Epithelial cell of esophagus (primary cell): ENCODE data around the gene UPK3BL2.
"Not testable (repeated sequence)": the region's sequence is repeated elsewhere in the genome, so short reads cannot be mapped to it uniquely, and the experiment has no call there.

ENCODE experiments used
- DNase-seq: peaks from one replicate; pipeline ENCODE4 v3.0.0; 2010; ENCODE audit warnings: low read depth
- H3K4me3 ChIP-seq: 2 replicates; pipeline ENCODE4 v1.5.1; 2011; ENCODE audit warnings: mild to moderate bottlenecking, low read length, control low read depth
- TF ChIP-seq, protein P1 (sequence below): IDR thresholded peaks from 2 replicates; pipeline ENCODE4 v1.5.1; 2011; ENCODE audit warnings: low read depth, mild to moderate bottlenecking, low read length, control low read depth, inconsistent platforms; ENCODE audit not compliant: insufficient read depth; ENCODE audit errors: missing control alignments

Gene UPK3BL2, protein sequence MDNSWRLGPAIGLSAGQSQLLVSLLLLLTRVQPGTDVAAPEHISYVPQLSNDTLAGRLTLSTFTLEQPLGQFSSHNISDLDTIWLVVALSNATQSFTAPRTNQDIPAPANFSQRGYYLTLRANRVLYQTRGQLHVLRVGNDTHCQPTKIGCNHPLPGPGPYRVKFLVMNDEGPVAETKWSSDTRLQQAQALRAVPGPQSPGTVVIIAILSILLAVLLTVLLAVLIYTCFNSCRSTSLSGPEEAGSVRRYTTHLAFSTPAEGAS

DNA sequence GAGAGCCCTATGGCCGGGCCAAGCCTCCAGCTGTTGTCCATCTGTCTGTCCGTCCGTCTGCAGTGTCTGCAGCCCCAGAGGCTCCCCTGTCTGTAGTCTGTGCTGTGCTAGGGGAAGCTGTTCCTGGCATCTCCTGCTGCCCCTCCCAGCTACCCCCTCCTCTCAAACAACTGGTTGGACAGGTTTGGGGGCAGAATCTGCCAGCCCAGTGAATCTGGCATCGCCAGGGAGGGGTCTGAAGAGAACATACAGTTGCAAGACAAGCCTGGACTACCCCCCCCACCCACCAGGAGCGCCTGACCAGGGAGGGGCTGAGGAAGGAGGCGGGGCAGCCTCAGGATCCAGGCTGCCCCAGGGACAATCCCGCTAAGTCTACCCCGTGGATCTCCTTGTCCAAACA lies at the start of gene UPK3BL2:
UPK3BL2 (minus strand) TSS at position 101 of the 400 bp plus-strand sequence; CDS start at position 41, 60 bp downstream.
- H3K4me3 ChIP-seq: peak within 1 kb of the TSS; percentile 29
- DNase-seq: not testable (repeated sequence)

DNA sequence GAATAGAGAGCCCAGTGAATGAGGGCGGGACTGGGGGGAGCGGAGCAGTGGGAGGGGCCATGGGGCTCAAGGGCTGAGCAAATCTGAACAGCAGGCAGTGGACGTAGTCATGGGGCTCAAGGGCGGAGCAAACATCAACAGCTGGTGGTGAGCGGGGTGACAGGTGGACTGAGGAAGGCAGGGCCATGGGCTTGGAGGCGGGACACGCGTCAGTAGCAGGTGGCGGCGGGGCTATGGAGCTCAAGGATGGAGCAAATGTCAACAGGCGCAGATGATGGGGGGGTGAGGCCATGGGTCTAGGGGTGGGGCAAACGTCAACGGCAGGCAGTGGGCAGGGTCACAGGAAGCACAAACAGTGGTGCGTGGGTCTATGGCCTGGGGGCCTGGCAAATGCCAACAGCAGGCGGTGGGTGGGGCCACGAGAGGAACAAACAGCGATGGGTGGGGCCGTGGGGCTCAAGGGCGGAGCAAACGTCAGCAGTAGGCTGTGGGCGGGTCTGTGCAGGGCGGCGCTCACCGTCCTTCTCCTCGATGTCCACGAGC lies 49.1 kb upstream of the UPK3BL2 start:
- not testable (repeated sequence) for H3K4me3 ChIP-seq, DNase-seq

DNA sequence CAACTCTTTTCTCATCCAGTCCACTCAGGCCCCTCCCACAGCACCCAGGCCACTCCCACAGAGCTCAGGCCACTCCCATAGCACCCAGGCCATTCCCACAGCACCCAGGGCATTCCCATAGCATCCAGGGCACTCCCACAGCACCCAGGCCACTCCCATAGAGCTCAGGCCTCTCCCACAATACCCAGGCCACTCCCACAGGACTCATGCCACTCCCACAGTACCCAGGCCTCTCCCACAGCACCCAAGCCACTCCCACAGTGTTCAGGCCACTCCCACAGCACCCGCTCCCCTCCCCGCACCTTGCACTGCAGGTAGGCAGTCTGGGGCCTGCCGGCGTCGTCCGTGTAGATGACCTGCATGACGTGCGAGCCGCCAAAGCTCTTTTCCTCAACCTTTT lies 46.4 kb upstream of the UPK3BL2 start:
- not testable (repeated sequence) for H3K4me3 ChIP-seq, DNase-seq

DNA sequence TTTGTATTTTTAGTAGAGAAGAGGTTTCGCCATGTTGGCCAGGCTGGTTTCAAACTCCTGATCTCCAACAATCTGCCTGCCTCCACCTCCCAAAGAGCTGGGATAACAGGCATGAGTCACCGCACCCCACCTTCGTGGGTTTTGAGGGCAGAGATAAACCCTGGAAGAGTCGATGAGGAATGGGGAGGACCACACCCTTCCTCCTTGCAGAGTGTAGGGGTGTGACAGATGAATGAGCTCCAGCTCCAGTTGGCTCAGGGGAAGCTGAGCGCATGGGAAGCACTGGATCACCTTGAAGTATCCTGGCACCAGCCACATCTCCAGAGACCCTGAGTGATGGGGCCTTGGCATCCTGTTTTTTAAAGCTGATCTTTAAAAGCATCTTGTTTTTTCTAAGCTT lies 40.0 kb upstream of the UPK3BL2 start:
- not testable (repeated sequence) for H3K4me3 ChIP-seq, DNase-seq

DNA sequence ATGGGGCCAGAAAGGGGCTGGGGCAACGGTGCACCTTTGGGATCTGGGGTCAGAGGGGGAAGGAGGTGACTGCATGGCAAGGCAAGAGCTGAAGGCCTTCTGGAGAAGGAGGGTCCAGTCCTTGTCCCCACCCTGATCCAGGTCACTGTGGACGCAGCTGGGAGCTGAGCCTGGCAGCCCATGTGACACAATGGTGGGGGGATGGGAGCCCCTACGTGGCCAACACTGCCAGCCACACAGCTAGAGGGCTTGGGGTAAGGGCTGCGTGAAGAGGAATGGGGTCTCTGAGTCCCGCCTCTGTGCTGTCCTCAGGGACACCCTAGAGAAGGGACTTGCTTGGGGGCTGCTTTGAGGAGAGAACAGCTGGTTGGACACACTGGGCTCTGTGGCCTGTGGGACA lies 38.2 kb upstream of the UPK3BL2 start:
- H3K4me3 ChIP-seq, DNase-seq: not testable (repeated sequence)

DNA sequence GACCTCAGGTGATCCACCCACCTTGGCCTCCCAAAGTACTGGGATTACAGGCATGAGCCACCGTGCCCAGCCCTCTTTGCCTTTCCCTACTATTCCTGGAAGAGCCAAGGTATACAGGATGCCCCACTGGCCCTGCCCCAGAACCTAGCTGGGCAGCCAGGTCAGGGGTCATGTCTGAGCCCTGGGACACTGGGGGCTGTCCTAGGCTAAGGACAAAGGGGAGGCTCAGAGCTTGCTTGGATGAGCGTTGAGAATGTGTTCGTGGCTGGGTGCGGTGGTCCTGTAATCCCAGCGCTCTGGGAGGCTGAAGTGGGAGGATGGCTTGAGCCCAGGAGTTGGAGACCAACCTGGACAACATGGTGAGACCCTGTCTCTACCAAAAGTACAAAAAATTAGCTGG lies 35.0 kb upstream of the UPK3BL2 start:
- DNase-seq, H3K4me3 ChIP-seq: not testable (repeated sequence)

DNA sequence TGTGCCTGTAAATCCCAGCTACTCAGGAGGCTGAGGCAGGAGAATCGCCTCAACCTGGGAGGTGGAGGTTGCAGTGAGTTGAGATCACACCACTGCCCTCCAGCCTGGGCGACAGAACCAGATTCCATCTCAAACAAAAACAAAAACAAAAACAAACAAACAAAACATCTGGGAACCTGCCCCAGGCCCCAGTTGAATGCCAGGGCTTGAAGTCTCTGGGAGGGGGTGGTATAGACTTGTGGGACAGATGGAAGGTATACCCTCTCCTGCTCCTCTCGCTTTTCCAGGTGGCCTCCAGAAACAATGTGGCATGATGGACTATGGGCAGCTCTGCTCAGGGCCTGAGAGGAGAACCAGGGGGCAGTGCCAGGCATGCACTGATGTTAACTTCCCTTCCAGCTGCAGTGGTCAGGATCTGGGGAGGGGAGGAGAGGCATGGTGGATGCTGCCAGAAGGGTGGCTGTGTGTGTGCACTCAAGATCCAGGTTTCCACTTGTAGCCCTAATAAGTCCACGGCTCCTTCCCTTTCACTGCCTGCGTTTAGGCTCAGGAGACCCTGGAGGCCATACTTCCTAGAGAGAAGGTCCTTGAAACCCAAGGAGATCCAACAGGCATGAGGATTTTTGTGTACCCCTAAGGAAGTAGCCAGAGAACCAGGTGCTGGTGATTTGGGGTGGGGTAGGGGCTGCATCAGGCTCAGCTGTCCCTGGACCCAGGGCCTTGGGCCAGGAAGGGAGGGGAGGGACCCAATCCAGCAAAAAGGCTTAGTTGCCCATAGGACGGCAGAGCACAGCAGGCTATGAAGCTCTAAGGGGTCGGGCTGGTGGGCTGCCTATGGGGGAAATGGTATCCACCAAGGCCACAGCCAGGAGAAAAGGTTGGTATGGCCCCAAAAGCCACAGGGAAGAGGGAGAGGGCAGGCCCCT lies 34.1 kb upstream of the UPK3BL2 start:
- not testable (repeated sequence) for H3K4me3 ChIP-seq, DNase-seq

DNA sequence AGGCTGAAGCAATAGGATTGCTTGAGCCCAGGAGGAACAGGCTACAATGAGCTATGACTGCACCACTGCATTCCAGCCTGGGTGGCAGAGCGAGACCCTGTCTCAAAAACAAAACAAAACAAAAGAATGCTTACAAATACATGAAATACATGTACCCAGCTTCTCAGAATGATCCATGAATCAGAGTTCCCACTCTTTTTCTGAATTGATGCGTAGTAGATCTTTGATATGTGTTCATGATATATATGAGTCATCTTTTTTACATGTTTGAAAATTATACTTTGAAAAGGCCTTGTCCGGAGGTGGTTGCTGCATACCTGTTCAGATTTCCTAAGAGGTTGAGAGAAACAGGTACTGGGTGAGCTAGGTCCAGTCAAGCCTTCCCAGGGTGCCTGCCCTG lies 32.9 kb upstream of the UPK3BL2 start:
- DNase-seq, H3K4me3 ChIP-seq: not testable (repeated sequence)

DNA sequence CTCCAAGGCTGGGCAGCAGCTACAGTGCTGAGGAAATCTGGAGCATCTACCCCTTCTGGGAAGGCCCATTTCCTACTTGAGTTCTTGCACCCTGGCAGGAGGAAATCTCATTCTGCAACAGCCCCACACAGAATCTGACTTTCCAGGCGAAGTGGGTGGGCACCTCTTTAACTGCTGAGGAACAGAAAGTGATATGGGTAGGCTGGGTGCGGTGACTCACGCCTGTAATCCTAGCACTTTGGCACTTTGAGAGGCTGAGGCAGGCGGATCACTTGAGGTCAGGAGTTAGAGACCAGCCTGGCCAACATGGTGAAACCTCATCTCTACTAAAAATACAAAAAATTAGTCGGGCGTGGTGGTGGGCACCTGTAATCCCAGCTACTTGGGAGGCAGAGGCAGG lies 31.1 kb upstream of the UPK3BL2 start:
- not testable (repeated sequence) for DNase-seq, H3K4me3 ChIP-seq

DNA sequence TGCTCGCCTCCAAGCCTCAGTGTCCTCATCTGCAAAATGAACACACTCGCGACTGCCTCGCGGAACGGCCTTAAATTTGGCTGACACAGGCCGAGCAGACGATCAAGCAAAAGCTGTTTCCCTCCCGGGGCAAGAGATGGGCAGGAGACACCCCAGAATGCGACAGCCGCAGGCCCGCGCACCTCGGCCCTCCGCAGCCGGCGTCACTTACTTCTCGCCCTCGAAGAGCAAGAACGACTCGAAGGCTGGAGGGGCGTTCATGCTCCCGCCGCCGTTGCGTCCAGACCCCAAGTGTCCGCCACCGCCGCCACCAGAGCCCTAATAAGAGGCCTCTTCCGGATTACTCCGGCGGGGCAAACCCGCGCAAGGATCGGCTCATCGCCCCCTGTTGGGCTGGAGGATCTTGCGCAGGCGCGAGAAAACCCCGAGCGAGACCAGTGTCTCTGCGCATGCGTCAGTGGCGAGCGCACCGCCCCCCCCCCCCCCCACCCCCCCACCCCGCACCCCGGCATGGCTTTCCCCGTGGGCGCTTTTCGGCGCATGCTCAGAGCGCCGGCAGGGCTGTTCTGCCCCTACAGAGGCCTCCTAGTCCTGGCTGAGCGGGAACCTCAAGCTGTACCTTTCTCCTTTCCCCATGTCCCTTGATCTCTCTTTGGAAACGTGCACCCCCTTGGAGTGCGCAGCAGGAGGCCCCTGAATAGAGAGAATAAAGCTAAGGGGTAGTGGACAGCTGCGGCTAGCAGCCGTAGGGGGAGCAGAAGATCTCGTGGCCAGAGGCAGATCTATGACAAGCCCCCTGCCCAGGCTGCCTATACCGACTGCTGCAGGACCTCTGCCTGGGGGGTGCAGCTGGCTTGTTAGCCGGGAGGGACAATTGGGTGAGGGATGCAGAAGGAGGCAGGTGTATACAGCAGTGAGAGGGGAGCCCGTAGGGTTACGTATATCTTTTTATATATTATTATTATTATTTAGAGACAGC lies 29.1 kb upstream of the UPK3BL2 start, which contains the start of gene POLR2J3:
POLR2J3 (minus strand) TSS at position 323 of the 979 bp plus-strand sequence; CDS start at position 261, 62 bp downstream.
- TF ChIP-seq, protein P1, sequence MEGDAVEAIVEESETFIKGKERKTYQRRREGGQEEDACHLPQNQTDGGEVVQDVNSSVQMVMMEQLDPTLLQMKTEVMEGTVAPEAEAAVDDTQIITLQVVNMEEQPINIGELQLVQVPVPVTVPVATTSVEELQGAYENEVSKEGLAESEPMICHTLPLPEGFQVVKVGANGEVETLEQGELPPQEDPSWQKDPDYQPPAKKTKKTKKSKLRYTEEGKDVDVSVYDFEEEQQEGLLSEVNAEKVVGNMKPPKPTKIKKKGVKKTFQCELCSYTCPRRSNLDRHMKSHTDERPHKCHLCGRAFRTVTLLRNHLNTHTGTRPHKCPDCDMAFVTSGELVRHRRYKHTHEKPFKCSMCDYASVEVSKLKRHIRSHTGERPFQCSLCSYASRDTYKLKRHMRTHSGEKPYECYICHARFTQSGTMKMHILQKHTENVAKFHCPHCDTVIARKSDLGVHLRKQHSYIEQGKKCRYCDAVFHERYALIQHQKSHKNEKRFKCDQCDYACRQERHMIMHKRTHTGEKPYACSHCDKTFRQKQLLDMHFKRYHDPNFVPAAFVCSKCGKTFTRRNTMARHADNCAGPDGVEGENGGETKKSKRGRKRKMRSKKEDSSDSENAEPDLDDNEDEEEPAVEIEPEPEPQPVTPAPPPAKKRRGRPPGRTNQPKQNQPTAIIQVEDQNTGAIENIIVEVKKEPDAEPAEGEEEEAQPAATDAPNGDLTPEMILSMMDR: peak; percentile 46
- DNase-seq: peak; percentile 84
- peak within 1 kb of the TSS; percentile 50 for H3K4me3 ChIP-seq

DNA sequence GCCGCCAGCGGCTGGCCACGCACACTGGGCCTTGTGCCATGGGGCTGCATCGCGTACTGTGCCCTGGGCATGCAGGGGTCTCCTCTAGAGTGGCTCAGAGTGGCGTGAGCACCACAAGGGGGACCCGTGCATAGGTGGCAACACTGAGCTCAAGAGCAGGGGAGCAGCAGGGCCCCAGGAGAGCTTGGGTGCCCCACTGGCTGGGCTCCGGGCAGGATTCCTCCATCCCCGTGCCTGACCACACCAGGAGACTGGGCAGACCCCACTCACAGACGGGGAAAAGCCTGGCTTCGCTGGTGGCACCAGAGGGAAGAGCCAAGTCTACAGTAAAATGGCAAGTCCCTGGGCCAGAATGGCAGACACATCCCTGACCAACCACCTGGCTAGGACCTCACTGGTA lies 25.1 kb upstream of the UPK3BL2 start:
- H3K4me3 ChIP-seq, DNase-seq: not testable (repeated sequence)

DNA sequence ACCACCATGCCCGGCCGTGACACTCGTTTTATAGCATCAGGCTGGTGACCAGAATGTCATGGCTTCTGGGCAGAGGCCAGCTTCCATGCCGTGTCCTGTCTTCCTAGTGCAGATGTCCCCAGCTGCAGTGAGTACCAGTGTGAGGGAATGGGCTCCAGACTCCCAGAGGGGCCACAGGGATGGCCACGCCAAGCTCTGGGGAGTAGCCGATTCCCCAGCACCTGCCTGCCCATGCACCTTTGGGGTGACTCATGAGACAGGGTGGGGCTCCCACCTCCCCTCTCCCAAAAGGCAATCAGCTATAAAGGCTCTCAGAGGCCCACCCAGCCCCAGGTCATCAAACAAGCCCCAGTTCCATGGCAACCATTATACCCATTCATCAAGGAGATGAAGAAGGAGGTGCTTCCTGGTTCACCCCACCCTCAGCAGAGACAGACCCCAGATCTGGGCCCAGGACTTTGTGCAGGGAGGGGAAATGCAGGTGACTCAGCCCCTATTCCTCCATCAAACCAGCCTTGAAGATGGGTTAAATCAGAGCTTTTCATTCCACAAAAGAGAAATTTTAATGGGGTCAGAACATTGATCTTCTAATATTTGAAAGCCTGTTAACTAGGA lies 7.4 kb upstream of the UPK3BL2 start, which contains the start of gene SPDYE2:
SPDYE2 (plus strand) TSS at position 419 of the 615 bp plus-strand sequence. CDS start 2,030 bp downstream, outside the sequence.
- DNase-seq, H3K4me3 ChIP-seq: not testable (repeated sequence)

DNA sequence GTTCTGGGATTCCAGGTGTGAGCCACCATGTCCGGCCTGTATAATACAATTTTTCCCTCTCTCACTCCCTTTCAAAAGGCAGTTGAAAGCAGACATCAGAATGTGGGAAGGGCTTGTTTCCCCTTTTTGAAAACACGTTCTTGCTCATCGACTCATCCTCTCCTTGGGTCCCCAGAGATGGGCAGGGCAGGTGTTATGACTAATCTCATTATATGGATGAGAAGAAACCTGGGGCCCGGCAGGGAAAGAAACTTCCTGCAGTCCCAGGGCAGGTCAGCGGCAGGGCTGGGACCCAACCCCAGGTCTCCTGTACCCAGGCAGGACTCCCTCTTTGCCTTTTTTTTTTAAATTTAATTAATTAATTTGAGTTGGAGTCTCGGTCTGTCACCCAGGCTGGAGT lies 2.9 kb upstream of the UPK3BL2 start:
- H3K4me3 ChIP-seq: not testable (repeated sequence)

DNA sequence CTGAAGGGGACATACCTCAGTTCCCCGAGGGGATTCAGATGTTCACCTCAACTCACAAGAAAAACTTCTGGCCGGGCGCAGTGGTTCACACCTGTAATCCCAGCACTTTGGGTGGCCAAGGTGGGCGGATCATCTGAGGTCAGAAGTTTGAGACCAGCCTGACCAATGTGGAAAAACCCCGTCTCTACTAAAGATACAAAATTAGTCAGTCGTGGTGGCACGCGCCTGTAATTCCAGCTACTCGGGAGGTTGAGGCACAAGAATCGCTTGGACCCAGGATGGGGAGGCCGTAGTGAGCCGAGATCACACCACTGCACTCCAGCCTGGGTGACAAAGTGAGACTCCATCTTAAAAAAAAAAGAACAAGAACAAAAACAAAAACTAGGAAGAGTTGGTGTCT lies 1.8 kb upstream of the UPK3BL2 start:
- not testable (repeated sequence) for H3K4me3 ChIP-seq, DNase-seq

More for the DNA sequence above, 2.9 kb upstream of the UPK3BL2 start:
- DNase-seq: not testable (repeated sequence)

DNA sequence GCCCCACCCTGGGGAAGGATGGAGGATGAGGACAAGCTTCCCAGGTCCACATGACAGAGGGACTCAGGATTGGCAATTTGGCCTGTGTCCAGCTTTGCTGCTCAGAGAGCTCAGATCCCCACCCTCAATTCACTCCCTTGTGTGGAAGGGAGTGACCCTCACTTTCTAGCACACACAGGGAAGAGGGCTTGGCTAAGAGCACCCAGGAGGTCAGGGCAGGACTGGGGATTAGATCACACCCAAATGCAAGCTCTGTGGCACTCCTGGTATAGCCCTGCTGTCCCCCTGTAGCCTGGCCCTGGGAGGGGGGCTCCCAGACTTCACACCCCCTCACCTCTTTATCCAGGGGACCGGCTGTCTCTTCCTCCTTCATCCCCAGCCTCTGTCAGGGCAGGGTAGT lies 876 bp upstream of the UPK3BL2 start:
- not testable (repeated sequence) for DNase-seq, H3K4me3 ChIP-seq

DNA sequence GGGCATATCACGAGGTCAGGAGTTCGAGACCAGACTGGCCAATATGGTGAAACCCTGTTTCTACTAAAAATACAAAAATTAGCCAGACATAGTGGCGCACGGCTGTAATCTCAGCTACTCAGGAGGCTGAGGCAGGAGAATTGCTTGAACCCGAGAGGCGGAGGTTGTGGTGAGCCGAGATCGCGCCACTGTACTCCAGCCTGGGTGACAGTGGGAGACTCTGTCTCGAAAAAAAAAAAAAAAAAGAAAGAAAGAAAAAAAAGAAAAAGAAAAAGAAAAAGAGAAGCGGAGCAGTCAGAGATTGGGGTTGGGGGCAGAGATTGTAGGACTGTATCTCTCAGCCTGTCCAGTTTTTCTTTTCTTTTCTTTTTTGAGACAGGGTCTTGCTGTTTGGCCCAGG lies 725 bp downstream of the UPK3BL2 start:
- peak overlapping the region; percentile 29 for H3K4me3 ChIP-seq
- not testable (repeated sequence) for DNase-seq

DNA sequence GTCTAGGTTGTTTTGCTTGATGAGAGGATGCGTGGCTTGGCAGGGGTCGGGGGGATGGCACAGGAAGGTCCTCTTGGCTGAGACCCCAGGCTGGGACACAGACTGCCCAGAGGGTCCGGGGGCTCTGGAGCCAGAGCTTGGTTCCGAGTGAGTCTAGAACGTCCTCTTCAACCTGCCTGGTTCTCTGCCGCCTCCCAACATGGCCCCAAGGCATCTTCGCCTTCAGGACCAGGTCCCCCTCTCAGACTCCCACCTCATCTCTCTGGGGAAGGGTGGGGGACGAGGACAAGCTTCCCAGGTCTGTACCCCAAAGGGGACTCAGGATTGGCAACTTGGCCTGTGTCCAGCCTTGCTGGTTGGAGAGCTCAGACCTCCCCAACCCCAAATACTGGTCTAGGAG lies 1.4 kb downstream of the UPK3BL2 start:
- peak overlapping the region; percentile 24 for H3K4me3 ChIP-seq
- DNase-seq: not testable (repeated sequence)
